ENCODE results near the gene PPME1.
A peak's percentile ranks its signal among the peaks of the same experiment; 100 is the strongest.

The PPME1 gene

DNA sequence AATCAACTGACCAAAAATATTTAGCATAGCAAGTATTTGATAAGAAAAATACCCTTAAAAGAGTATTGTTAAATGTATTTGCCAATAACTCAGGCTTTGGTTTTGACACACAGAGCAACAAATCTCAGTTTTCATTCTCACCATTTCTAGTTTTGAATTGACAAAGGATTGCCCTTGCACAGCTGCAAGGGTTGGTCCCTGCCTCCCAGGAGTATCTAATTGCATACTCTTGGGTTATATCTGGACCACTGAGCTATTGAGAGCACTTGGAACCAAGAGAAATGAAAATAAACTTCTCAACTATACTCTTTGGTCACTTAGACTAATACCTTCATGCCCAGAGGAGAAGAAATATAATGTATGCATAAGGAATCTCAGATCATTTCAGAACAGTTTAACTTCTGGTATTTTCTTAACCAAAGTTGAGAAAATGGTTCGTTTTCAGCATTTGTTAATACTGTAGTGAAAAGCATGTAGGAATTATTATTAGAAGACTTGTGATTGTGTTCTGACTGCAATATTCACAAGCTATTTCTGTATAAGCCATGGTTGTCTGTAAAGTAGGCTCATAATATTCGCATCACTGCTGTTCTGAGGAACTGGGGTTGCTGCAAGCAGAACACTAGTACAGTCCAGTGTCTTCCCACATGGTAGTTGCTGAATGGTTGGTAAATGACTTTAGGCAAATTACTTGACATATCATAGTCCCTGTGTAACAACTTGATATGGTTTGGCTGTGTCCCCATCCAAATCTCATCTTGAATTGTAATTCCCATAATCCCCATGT lies 8.2 kb upstream of the PPME1 start:
- no peak for DNase-seq

DNA sequence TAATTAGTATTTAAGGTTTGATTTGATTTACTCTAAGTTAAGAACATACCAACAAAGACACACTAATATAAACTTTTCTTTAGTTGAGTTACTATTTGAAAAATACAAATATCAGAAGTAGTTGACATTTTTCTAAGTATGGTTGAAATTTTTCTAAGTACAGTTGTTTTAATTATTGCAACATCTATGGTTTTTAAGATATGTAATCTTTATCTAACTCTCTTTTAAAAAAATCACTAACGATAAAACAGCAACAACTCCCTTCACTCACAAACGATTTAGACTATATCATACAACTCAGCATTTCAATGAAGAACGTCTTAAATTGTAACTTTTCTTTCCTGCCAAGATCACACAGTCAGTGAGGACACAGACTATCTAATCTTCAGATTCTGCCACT lies 2.3 kb upstream of the PPME1 start:
- DNase-seq: no peak

DNA sequence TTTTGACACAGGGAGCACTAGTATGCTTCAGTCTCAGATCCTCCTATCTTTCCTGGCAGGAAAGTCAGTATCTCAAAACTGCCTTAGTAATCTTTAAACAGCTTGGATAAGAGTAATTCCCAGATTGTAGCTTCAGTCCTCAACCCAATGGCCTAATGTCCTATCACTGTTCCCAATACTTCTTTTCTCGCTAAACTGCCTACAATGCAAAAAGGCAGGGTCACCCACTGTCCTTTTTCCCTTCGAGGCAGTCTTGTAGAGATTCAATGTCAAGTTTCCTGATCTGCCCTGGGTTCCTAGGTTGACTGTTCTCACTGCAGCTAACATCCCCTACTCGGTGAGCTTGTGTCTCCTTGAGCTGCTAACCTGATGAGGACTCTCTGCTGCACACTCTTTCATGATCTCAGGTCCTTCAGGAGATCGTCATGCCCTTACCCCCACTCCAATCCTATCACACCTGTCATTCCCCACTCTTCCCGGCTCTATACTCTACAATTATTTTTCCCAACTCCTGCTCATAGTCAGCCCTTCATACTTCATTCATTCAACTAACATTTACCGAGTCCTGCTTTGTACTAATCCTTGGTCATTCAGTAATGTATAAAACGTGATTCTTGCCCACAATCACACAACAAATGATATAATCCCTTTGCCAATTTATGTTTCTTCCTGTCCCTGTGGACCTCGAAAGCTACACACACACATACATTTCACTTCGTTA lies 1.2 kb upstream of the PPME1 start:
- peak; percentile 17 for DNase-seq

DNA sequence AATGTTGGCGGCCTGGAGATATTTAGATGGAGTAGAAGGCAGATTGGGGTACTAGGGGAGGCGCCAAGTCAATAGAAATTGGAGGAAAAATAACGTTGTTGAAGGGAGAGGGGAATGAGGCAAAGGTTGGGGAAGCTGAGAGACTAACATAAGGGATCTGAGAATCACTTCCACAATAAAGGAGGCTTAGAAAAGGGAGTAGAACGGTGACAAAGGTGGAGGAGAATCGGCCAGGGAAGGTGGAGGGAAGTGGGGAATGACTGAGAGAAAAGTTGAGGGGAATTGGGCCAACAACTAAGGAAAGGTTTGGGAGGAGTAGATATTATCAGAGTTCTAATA lies 510 bp downstream of the PPME1 start:
- peak; percentile 30 for DNase-seq

DNA sequence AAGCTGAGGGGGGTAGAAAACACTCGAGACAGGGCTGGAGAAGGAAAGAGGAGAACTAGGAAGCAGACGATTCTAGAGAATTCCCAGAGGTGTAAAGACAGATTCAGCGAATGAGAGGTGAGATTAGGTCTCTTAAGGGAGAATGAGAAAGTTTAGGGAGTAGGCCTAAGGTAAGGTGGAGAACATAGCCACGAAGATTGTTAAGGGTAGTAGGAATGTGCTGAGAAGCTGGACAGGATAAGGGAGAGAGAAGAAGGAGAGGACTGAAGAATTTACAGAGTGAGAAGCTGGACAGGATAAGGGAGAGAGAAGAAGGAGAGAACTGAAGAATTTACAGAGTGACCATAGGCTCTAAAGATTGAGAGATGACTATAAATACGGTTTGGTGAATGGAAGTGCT lies 908 bp downstream of the PPME1 start:
- DNase-seq: no peak

DNA sequence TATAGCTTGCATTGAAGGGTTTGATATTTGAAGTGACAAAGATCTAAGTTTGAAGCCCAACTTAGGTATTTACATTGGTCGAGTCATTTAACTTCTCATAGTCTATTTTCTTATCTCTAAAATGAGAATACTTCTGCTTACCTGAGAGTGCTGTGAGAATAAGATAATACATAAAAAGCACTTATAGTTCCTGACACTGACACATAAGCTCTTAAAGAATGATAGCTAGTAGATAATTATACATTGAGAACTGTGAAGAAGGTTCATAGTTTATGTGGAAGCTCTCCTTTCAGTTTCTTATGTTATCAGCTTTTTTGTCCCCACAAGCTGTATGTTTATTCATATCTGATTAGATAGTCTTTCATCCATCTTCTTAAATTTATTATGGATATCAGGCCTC lies 4.8 kb downstream of the PPME1 start:
- no peak for DNase-seq

DNA sequence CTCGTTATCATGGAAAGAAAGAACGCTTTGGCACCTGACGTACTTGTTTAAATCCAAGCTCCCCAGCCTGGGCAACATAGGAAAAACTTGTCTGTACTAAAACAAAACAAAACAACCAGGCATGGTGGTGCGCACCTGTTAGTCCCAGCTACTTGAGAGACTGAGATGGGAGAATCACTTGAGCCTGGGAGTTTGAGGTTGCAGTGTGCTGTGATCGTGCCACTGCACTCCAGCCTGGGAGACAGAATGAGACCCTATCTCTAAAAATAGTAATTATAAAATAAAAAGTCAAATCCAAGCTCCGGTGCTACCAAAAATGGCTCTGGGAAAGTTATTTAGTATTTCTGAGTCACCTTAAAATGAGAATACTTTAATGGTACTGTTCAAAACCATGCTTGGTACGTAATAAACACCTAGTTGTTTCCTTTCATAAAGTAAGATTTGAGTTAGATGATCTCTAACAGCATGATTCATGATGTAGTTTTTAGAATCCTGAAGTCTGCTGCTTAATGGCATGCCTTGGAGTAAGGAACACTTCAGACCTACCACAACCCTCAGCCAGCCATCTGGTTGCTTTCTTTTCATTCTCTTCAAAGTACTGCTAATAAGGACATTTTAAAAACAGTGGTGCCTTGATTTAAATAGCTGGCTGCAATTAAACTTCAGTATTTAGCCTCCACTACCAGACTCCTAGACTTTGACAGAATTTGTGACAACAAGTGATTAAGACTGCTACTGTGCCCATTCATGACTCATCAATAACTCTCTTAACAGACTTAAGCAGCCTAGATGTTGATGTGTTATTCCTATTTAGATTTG lies 8.4 kb downstream of the PPME1 start:
- DNase-seq: no peak

DNA sequence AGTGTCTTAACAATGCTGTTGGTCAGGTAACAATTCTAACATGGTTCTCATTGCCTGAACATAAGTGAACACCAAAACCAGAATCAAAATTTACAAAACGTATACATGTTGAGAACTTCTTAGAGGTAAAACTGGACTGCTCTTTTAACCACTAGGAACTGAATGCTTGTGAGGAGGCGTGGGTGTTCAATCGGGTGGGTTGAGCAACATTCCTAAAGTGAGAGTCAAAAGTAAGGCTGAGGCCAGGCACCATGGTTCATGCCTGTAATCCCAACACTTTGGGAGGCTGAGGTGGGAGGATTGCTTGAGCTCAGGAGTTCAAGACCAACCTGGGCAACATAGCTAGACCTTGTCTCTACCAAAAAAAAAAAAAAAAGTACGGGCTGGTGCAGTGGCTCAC lies 11.5 kb downstream of the PPME1 start:
- no peak for DNase-seq

DNA sequence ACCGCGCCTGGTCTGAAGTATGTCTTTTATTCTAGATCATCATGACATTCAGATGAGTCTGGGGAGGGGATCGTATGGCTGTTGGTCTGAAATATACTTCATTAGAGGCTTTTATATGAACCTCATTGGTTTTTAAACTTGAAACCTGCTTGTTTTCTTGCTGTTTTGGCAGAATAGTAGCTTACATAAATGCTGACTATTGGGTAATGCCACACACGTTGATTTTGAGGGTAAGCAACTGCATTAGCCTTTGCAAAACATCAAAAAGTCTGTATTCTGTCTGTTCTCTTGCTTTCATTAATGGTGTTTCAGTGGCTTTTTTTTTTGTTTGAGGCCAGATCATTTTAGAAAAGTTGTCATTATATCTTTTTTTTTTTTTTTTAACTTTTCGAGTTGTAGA lies 14.2 kb downstream of the PPME1 start:
- DNase-seq: no peak

DNA sequence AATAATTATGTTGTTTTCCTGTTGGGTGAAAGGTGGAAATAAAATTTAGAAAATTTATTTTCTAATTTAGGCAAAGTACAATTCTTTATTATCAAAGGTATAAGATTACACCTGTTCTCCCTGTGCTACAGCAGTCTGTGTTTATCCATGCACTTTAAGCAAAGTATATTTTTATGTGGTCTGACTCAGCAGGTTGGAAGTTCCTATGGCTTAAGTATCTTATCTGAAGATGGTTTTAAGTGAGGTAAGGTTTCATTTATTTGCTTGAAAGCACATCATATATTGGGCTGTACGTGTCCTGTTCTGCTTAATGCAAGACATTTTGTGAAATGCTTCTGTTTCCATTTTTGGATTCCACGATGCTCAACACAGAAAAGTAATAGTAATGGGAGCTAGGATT lies 14.6 kb downstream of the PPME1 start:
- DNase-seq: no peak

DNA sequence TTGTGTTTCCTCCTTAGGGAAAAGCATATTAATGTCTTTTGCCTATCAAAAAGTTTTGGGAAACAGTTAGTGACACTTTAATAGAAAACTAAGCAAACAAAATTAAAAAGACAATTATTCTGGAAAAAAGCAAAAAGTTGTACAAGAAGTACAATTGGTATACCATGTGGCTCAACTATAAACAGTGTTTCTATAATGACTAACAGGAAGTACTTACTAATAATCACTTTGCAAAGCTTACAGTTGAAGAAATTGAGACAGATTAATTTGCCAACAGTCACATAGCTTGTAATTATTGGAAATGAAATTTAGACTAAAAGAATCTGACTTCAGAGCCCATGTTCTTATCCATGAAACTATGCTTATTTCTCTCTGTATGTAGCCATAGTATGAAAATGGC lies 24.7 kb downstream of the PPME1 start:
- DNase-seq: no peak

DNA sequence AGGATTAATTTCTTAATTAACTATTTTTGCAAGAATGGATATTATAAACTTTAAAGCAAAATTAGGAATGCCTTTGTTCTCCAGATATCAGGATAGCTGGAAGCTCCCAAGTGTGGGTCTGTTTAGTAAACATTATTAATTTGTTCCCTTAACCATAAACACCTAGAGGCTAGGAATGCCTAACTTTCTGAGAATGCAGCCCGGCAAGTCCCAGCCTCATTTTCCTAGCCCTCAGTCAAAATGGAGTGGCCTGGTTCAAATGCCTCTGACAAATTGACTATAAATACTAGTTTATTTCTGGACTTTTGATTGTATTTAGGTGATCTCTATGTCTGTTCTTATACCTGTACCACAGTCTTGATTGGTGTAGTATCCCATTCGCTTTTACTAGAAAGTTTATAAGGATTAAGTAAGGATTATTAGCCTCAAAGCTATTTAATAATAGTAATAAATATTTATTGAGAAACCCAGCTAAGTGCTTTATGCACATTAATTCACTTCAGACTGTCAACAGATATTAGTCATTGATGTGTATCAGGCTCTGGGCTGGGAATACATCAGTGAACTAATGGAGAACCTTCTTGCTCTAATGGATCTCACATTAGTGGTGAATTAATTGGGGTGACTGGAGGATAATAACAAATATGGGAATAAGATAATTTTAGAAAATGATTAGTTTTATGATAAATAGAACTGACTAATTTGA lies 25.8 kb downstream of the PPME1 start:
- DNase-seq: no peak

DNA sequence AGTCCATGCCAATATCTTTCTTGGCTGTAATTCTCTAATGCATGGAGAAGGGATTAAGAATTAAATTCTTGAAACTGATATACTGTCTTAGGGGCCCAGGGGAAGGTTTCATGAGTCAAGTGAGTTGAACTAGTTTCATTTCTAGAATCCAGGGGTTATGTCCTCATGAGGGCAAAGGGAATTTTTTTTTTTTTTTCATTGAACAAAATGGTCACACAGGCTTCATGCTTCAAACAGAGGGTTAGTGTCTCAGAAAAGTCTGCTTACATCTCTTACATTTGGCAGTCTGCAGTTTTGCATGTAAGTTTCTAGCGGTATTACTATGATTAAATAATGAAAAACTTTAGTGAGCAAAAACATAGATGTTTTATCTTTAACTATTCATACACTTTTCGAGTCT lies 32.9 kb downstream of the PPME1 start:
- no peak for DNase-seq

DNA sequence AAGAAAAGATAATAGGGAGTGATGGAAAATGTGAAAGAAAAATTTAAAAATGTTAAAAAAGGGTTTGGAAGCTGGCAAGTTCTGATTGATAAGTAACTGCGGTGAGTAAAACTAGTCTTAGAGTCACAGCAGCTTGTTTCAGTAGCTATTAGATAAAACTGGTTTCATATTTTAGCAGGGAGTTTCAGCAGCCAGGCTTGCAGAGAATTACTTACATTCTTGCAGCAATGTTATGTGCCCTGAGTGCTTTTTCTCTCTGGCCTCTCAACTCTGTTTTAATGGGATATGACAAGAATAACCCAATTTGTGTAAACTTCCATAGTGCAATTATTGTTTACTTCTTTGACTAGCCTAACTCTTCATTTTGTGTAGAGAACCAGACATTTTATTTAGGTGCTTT lies 33.6 kb downstream of the PPME1 start:
- DNase-seq: no peak

DNA sequence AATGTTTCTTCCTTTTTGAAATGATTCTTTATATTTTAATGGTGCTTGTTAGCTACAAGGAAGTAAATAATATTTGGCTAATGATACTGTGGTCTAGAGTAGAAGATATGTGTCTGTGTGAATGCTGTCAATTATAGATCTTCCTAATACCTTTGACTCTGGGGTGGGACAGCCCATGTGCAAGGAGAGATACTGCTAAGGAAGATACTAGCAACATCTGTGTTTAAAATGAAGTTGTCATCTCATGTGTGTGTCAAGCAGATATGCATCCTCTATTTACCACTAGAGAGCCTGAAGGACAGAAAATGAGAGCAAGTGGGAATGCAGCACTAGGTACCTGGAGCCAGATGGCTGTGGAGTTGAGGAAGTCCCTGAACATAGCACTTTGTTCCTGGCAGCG lies 34.1 kb downstream of the PPME1 start:
- DNase-seq: no peak

DNA sequence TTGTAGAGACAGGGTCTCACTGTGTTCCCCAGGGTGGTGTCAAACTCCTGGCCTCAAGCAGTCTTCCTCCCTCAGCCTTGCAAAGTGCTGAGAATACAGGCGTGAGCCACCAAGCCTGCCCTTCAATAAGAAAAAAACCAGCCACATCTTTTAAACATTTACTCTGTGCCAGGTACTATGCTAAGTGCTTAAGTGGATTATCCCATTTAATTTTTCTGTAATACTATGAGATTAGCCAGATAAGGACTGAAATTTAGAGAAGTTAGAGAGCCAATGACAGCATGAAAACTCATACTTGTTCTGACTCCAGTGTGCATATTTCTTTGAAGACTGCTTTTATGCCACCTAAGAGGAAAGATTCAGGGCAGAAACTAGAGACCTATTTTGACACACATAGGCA lies 35.7 kb downstream of the PPME1 start:
- no peak for DNase-seq

DNA sequence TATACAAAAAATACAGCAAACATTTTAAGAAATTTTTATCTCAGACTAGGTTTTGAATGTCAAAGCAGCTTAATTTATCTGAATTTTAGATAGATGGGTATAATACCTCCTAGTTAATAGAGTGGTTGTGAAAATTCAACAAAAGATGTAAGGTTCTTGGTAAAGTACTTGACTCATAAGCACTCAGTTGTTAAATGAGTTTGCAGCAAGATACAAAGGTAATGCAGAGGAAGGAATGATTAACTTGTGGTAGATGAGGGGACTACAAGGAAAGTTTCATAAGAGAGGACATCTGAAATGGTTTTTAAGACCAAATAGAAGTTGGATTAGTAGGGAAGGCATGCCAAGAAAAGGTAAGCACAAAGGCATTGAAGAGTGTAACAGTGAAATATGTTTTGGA lies 37.4 kb downstream of the PPME1 start:
- DNase-seq: no peak

DNA sequence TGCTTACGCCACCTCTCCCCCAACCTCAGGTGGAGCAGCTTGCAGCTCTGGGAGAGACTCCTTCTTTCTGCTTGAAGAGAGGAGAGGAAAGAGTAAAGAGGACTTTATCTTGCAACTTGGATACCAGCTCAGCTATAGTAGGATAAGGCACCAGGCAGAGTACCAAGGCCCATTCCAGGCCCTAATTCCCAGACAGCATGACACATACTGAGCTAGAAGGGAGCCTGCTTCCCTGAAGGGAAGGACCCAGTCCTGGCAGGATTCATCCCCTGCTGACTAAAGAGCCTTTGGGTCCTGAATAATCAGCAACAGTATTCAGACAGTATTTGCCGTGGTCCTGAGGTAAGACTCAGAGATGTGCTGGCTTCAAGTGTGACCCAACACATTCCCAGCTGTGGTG lies 41.4 kb downstream of the PPME1 start:
- DNase-seq: no peak

DNA sequence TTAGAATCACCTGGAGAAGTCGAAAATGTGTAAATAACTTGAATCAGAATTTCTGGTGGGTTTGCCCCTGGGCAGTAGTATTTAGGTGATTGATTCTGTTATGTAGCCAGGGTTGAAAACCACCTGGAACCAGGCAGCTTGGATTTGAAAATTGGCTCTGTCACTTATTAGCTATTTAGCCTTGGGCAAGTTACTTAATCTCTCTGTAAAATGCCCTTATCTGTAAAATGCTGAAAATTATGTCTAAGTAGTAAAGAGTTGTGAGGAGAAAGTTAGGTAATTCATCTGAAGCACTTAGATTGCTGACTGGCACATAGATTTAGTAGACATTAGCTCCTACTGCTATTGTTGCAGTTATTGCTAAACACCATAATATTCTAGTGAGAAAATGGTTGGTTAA lies 49.3 kb downstream of the PPME1 start:
- DNase-seq: no peak

DNA sequence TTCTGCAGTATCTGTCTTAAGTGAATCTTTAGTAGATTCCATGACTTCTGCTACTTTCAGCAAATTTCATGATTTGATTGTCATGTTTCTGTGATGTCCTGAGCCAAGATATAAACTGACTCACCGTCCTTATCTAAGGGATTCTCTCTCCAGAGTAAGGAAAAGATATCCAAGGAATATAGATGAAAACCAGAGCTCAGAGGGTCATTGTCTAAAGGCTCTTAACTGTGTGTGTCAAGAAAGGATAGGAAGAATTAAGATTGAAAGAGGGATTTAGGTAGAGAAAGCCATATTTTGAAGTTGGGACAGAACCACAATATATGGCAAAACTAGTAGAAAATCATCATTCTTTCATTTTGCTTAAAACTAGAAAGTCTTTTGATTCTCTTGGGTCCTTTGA lies 50.7 kb downstream of the PPME1 start:
- no peak for DNase-seq

DNA sequence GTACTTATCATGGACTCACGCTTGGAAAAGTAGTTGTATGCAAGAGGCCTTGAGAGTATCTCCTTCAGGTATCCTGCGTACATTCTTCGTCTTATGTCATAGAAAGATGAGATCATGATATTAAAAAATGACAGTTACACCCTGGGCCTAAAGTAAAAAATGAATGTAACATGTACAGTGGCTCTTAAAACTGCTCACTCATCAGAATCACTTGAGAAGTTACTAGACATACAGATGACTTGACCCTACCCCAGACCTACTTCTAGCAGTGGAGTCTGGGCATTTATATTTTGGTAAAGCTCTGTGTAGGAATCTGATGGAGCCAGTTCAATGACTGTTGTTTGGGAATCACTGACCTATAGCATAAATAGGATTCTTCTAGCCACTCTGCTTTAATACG lies 54.5 kb downstream of the PPME1 start:
- DNase-seq: no peak

DNA sequence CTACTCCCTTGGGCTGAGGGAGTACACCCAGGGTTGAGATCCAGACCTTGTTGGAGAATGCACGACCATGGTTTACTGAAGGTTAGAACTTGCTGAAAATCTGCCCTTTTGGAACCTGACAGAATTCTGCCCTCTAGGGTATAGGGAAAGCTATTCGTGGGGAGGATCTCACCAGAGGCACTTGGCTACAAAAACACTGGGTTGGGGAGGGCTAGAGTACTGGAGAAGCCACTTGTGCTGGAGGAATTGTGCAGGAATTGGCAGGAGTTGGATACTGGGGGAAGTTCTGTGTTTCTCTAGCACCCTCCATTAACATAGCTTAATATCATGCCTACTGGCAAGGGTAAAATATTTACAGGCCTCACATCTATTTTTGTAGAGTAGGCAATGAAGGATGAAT lies 55.8 kb downstream of the PPME1 start:
- DNase-seq: no peak

DNA sequence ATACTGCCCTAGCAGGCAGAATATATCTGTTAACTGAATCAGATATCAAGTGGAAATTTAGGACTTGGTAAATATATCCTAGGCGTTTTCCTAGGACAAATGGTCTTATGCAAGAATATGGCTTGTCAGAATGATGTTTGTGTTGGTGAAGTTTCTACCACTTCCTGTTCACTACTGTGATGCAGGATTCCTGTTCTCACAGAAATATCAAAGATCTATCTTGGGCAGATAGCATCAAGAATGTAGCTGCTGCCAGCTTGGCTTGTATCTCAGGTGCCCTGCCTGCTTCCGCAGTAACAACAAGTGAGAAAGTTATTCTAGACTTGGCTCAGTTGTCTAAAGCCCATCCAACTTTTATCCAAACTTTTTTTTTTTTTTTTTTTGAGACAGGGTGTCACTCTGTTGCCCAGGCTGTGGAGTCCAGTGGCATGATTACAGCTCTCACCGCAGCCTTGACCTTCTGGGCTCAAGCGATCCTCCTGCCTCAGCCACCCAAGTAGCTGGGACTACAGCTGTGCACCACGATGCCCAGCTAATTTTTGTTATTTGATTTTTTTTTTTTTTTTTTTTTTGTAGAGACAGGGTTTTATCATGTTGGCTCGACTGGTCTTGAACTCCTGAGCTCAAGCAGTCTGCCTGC lies 61.3 kb downstream of the PPME1 start:
- no peak for DNase-seq
